ENCODE data around the gene ALX4.

GRCh38 chr11:44344921-44345320 lies 35.0 kb upstream of the ALX4 start:
- no peak for TF ChIP-seq CTCF (IDR thresholded peaks at IDR 0.05; ENCODE audit: borderline replicate concordance, extremely low read depth, low read length, poor library complexity, severe bottlenecking)
- no peak for TF ChIP-seq EZH2 (IDR thresholded peaks at IDR 0.05; ENCODE audit: borderline replicate concordance, low read depth, low read length, severe bottlenecking)

Measured in DND-41 (cell line).